T47D (cell line): ENCODE measurements around the gene RHOB.

Source experiments
- DNase-seq, 2 experiments: peaks; one replicate each; pipeline versions ENCODE4 v3.0.0 to v3.0.0-alpha.2; 2011 to 2012; ENCODE audit warnings: low read depth in 1 of 2, low spot score in 1 of 2
- JUND ChIP-seq: IDR thresholded peaks from 2 replicates; pipeline ENCODE4 v1.6.1; 2012; ENCODE audit warnings: low read depth
- in situ Hi-C: cut with HindIII; loops from 2 replicates; pipeline ENCODE4 v1.10.0; 2016; ENCODE audit warnings: low sequenced_read_pairs, low pct_unique_long_range_greater_than_20kb

Gene RHOB

DNA sequence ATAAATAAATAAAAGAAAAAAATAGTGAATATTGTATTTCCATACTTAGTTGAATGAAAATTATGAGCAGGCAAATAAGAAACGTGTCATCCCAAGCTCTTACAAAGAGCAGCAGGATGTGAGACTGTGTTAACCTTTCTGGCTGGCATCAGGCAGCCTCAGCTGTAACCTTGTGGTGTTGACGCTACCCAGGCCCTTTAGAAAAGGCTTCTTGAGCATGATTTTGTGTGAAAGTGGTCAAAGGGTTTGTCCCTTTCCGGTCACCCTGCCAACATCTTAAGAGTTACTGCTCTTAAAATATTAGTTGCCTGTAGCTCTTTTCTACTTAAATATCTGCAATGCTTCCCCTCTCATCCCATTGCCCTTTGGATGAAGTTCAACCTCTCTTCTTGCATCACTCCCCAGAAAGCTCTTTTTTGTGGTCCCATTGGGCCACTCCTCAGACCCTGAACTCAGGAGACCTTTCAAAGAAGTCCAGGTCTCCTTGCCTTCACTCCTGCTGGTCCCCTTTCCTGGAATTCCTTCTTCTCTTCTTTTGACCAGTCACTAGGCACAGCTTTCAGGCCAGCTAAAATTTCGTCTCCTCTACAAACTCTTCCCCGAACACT, 35.0 kb downstream of the RHOB start:
- no peak for DNase-seq
- TF ChIP-seq JUND, result no peak
- in situ Hi-C loops, result no loop called here

DNA sequence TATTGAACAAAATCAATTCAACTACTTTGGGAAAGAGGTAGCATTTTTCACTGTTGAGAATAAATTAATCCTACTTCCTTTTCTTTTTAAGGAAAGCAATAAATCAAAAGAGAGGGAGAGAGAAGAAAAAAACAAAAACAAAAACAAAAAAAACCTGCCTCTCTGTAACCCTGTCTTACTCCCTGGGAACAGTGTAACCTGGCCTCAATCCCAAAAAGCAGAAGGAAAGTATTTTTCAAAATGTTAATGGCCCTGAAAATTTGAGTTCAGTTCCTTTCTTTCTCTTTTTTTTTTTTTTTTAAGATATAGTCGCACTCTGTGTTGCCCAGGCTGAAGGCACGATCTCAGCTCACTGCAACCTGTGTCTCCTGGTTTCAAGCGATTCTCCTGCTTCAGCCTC, 35.9 kb downstream of the RHOB start:
- no peak for DNase-seq
- TF ChIP-seq JUND, result no peak
- in situ Hi-C loops, result no loop called here

DNA sequence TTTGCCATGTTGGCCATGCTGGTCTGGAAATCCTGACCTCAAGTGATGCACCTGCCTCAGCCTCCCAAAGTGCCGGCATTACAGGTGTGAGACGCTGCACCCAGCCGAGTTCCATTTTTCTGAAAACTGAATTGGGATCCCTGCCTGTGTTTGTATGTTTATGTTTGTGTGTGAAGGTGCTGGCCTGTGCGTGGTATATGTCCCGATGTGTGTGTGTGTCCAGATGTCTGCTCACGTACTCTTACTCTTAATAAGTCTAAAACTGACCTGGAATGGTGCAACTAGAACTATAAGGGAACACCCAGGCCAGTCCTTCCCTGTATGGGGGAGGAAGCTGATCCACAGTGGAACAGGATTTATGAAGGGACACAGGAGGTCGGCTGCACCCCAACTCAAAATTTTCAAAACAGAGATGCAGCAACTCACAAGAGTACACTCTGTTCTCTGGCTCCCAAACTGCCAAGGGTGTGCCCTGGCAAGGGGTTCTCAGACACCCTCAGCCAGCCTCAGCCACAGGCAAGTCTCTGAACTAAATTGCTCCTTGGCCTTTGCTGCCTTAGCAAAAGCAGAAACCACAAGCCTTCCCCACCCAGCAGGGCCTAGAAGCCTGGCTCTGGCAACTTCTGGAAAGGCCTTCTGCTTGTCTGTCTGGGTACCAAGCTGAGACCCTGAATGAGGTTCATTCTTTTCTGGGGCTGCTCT, 36.5 kb downstream of the RHOB start:
- TF ChIP-seq JUND, result no peak
- in situ Hi-C loops, result no loop called here

DNA sequence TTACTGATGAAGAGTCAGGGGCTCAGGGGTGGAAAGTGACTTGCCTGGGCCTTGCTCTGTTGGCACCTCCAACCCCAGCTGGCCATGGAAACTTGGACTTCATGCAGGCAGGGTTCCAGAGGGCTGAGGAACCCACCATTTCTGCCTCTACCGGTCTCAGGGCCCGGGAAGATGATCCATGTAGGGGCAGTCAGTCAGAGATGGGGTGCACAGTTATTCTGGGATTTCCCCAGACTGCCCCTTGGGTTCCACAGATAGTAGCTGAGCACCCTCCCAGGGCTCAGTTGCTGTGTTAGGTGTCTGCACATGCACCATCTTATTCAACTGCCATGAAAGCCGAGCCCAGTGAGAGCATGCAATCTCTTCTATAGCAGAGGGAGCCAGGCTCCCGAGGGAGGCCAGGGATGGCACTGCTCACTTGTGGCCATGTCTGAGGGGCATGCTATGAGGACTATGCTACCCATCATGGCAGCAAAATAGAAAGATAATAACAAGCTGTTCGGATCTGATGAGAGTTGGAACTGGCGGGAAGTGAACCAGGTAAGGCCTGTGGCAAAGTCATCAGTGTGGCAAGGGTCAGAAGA, 37.3 kb downstream of the RHOB start:
- in situ Hi-C loops, result no loop called here
- no peak for DNase-seq
- TF ChIP-seq JUND, result no peak

More for the DNA sequence above, 36.5 kb downstream of the RHOB start:
- no peak for DNase-seq

DNA sequence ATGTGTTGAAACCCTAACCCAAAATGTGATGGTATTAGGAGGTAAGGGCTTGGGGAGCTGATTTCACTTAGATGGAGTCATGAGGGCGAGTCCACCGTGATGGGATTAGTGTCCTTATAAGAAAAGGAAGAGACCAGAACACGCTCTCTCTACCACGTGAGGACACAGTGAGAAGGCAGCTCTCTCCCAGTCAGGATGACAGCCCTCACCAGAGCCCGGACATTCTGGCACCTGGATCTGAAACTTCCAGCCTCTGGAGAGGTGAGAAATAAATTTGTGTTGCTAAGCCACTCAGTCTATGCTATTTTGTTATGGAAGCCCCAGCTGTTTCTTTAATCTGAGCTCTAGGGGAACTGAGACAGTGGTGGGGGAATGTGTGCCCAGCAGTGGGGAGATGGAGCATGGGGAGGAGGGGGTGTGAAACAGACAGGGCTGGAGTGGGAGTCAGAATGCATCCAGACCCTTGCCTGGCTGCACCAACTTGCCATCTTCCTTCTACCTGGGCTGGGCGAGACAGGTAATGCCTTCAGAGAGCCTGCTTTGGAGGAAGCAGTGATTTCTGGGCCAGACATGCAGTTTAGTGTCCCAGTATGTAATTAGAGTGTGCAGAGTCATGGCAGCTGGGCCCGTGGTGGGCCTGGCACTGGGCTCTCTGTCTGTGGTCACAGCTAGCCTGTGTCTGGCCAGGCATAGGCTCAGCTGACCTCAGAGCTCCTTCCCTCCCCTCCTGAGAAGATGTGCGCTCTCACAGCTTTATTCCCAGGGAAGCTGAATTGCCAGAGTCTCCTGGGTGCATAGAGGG, 38.1 kb downstream of the RHOB start:
- TF ChIP-seq JUND, result no peak
- DNase-seq, result no peak
- in situ Hi-C loops, result no loop called here

DNA sequence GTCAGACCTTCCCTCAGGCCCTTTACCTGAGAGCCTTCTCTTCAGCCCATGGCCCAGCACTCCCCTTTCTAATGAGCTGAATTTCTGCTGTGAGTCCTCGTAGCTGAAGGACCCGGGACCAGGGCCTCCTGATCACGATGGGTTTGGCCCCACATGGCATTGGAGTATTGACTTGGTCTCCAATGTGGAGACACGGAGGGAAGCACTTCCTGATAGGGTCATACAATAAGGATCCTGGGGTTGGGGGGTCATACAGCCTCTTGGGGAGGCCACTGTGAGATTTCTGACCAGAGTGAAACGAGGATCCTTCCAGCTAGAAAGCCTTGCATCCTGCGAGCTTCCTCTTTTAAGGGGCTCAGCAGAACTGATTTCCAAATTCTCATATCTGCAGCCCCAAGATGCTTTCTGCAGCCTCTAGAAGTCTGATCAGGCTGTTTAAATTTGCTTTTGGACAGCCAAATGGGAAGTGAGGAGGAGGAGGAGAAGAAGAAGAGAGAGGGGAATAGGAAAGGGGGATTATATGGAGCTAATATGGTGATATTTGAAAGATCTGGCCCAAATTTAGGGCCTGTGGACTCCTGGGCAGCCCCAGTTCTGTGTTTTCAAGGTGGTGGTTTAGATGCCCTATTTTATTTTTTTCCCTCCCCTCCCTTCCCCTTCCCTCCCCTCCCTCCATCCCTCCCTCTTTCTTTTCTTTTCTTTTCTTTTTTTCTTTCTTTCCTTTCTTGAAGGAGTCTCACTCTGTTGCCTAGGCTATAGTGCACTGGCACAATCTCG, 38.9 kb downstream of the RHOB start:
- no peak for TF ChIP-seq JUND
- no peak for DNase-seq
- in situ Hi-C loops, result no loop called here

DNA sequence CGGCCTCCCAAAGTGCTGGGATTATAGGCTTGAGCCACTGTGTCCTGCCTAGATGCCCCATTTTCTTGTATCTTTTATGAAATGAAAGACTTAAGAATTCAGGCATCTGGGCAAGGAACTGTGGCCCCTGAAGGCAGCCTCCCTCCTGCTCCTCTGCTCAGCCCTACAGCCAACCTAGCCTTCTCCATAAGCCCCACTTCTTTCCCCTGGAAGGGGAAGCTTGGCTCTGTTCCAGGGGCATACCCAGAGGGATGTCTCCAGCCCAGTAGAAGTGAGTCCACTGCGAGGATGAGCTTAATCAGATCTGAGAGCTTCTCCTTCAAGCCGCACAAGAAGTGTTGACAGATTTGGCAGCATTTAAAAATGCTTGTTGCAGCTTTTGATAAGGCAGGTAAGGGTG, 39.7 kb downstream of the RHOB start:
- in situ Hi-C loops, result no loop called here
- TF ChIP-seq JUND, result no peak
- DNase-seq, result no peak

DNA sequence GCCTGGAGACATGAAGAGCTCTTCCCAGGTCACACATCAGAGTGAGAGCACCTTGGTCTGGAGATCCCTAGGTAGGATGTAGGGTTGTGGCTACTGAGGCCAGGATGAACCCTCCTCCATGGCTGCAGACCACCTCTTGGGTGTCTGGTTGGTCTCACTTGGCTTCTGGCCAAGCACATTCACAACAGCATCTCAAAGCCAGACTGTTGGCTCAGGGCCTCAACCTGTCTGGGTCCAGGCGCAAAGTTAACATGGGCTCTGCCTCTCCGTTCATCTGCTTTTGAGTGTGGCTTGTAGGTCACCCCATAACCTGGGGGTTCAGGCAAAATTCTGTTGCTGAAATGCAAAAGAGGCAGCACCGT, 40.1 kb downstream of the RHOB start:
- TF ChIP-seq JUND, result no peak
- DNase-seq, result no peak
- in situ Hi-C loops, result no loop called here

DNA sequence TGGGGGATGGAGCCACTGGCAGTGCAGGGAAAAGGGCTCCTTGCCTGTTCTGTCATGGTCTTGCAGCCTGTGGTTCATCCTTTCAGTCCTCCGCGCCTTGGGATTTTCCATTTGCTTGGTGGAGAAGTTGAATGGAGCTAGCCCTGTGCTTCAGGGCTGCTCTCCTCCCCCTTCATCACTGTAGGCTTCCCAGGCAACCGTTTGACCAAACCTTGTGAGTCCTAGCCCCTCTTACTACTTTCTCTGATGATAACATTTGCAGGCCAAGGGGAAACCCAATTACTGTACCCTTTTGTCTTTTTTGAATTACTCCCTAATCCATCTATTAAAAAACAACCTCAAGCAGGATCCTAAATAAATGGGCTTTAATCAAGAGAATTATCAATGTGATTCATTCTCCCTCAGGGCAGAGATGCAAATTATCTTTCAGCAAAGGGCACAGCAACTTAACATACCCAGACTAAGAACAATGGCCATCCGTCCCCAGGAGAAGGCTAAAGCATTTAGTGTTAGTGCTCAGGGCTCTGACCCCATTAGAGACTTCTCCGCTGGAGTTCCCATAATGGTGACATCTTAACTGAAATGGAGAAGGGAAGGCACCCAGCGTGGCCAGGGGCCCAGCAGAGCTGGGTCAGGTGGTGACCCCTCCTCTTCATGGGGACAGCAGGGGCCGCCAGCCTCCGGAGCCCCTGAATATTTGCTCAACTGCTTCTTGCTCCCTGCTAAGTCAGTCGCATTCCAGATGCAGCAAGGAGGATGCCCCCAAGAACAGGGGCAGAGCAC, 40.7 kb downstream of the RHOB start:
- in situ Hi-C loops, result no loop called here
- DNase-seq, result no peak
- TF ChIP-seq JUND, result no peak

DNA sequence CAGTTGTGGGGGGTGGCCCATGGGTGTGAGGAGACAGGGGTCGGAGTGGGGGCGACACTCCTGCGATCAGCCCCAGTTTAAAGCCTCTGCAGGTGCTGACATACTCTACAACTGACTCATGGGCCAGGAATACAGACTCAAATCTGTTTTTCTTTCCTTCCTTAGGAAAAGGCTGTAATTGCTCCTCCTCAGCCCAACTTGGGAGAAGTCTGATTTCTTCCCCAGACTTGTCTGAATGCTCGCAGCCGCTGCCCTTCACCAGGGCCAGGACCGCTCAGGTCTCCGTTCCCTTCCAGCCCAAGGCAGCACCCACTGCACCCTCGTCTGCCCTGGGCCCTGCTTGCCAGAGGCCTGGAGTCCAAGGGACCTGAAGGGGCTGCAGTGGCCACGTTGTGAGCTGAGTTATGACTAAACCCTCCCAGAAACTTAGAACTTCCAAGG, 41.3 kb downstream of the RHOB start:
- DNase-seq, result no peak
- in situ Hi-C loops, result no loop called here
- TF ChIP-seq JUND, result no peak

DNA sequence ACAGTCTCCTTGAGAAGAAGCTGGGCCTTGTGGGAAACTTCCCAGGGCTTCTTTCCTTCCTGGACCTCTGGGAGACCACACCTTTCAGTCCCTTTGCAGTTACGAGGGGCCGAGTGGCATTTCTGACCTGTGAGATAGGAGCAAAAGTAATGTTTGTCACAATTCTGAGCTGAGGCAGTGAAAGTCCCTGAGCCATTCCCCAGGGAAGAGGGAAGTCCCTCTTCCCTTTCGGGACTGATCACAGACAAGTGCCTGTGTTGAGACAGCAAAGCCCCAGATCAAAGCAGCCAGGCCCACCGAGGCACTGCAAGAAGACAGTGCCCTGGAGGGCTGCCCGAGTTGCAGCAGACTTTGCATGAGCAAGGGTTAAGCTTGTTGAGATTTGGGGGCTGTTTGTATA, 41.9 kb downstream of the RHOB start:
- TF ChIP-seq JUND, result no peak
- no peak for DNase-seq
- in situ Hi-C loops, result no loop called here
